Activated T-helper 1 cell treated with anti-CD3 and anti-CD28 coated beads, Interleukin-2, amount 50 U/mL, for 16 hours (primary cell): Measurements from ENCODE around the gene ICA1.
"Not testable (repeated sequence)": the region's sequence is repeated elsewhere in the genome, so short reads cannot be mapped to it uniquely, and the experiment has no call there.

Source experiments
- DNase-seq, 2 donors: peaks; one replicate each; pipeline ENCODE4 v3.0.0-alpha.2; 2020; ENCODE audit warnings: low read depth in 1 of 2, low spot score in 1 of 2

The ICA1 gene

GRCh38 chr7:8109196-8110022 is 152.6 kb downstream of the ICA1 start:
- no peak for DNase-seq

GRCh38 chr7:8105449-8106095 is 156.4 kb downstream of the ICA1 start:
- no peak for DNase-seq

GRCh38 chr7:8103282-8103681 is 158.7 kb downstream of the ICA1 start:
- DNase-seq: no peak

GRCh38 chr7:8101292-8101691 is 160.7 kb downstream of the ICA1 start:
- DNase-seq: not testable (repeated sequence)

- DNase-seq: no peak
Observed at GRCh38 chr7:8094164-8095140, 167.5 kb downstream of the ICA1 start.

GRCh38 chr7:8092140-8092539 is 169.8 kb downstream of the ICA1 start:
- DNase-seq: no peak

GRCh38 chr7:8089036-8089780 is 172.8 kb downstream of the ICA1 start:
- DNase-seq: no peak

GRCh38 chr7:8086239-8086638 is 175.7 kb downstream of the ICA1 start:
- no peak for DNase-seq

GRCh38 chr7:8085420-8085819 is 176.5 kb downstream of the ICA1 start:
- no peak for DNase-seq

GRCh38 chr7:8084836-8085235 is 177.1 kb downstream of the ICA1 start:
- DNase-seq: no peak

- no peak for DNase-seq
Observed at GRCh38 chr7:8082762-8083161, 179.2 kb downstream of the ICA1 start.

- DNase-seq: no peak
Observed at GRCh38 chr7:8078418-8078817, 183.5 kb downstream of the ICA1 start.

GRCh38 chr7:8070451-8071180 is 191.4 kb downstream of the ICA1 start:
- DNase-seq: no peak

- no peak for DNase-seq
Observed at GRCh38 chr7:8068892-8069686, 192.9 kb downstream of the ICA1 start.

GRCh38 chr7:8065356-8065813 is 196.6 kb downstream of the ICA1 start:
- DNase-seq: no peak

GRCh38 chr7:8064828-8065227 is 197.1 kb downstream of the ICA1 start:
- no peak for DNase-seq

- DNase-seq: no peak
Observed at GRCh38 chr7:8063706-8064297, 198.2 kb downstream of the ICA1 start.

- not testable (repeated sequence) for DNase-seq
Observed at GRCh38 chr7:8063300-8063699, 198.7 kb downstream of the ICA1 start.
